ENCODE data around the gene SRA1. TPM values are rescaled to one million over a fixed set of nuclear protein-coding genes. Genes with fewer than 3 reads are reported as not detected.

Gene SRA1
- total and polyA plus RNA-seq, 2 of the 8 experiments (the other 6 are each of a cell fraction or from before 2014, with no cell fraction given), result 27.4 to 39.4 TPM

DNA sequence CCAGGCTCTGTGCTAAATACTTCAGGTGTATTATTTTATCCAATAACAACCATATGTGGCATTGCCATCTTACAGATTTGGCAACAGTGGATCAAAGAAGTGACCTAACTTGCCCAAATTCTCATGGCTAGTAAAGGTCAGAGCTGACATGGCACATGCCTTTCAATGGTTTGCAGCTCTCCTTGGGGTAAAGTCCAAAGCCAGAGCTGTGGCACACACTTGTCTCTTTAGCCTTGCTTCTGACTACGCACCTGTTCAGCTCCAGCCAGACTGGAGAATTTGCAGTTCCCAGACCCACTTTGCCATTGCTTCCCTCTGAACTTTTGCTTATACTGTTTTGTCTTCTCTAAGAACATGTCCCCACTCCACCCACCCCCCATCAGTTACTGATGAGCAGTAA, 13.2 kb upstream of the SRA1 start:
- TF ChIP-seq CEBPB (IDR thresholded peaks at IDR 0.05; ENCODE audit: low read depth, low read length) (no peak), EGR1 (IDR thresholded peaks at IDR 0.05; ENCODE audit: borderline replicate concordance, low read depth, low read length) (no peak), POLR2AphosphoS5 (IDR thresholded peaks at IDR 0.05; ENCODE audit: low read depth, low read length) (no peak), EZH2 (IDR thresholded peaks at IDR 0.05; ENCODE audit: low read depth, low read length, severe bottlenecking) (no peak), MAFK (IDR thresholded peaks at IDR 0.05; ENCODE audit: low read depth, low read length) (no peak), GTF2F1 (IDR thresholded peaks at IDR 0.05; ENCODE audit: borderline replicate concordance, low read depth, low read length) (no peak), TBP (IDR thresholded peaks at IDR 0.05; ENCODE audit: low read depth, low read length) (no peak), SP2 (IDR thresholded peaks at IDR 0.05; ENCODE audit: low read length) (no peak), KDM1A (IDR thresholded peaks at IDR 0.05; ENCODE audit: borderline replicate concordance, low read length) (no peak), SAP30 (IDR thresholded peaks at IDR 0.05; ENCODE audit: insufficient read depth, insufficient replicate concordance, low read length) (no peak)
- TF ChIP-seq, protein P1, sequence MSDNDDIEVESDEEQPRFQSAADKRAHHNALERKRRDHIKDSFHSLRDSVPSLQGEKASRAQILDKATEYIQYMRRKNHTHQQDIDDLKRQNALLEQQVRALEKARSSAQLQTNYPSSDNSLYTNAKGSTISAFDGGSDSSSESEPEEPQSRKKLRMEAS (IDR thresholded peaks at IDR 0.05), result no peak
- no peak overlapping the region for H3K23ac ChIP-seq (ENCODE audit: insufficient read length)
- H2BK15ac ChIP-seq (ENCODE audit: low read length), result no peak overlapping the region
- no peak overlapping the region for H3K56ac ChIP-seq (replicated peaks; ENCODE audit: insufficient read length, low read depth, low read length)
- no peak overlapping the region for H3K18ac ChIP-seq (ENCODE audit: extremely low read depth, low read length)
- no peak overlapping the region for H4K91ac ChIP-seq (replicated peaks; ENCODE audit: insufficient read length, low read length)
- no peak overlapping the region for H2AFZ ChIP-seq (ENCODE audit: low read length)
- H3K14ac ChIP-seq (ENCODE audit: insufficient read length), result no peak overlapping the region
- H3K4me3 ChIP-seq (ENCODE audit: extremely low read depth in 1 of 4, insufficient read depth in 2 of 4, low read depth in 3 of 4, low read length in 4 of 4), result no peak overlapping the region
- POLR2A ChIA-PET (ENCODE audit: partially characterized antibody), result interaction anchor here (1.7 to 10.0 kb wide), 4 partner anchors 19 to 104 kb away, joined by 3 to 94 read pairs (median 6); partner anchors contain the start of genes DND1, EIF4EBP3 and TMCO6
- H4K8ac ChIP-seq (ENCODE audit: extremely low read depth, insufficient read depth, low read length), result no peak overlapping the region
- no peak for FAIRE-seq
- no peak overlapping the region for H2BK5ac ChIP-seq (ENCODE audit: low read depth, low read length)
- no peak overlapping the region for H3K4ac ChIP-seq (replicated peaks; ENCODE audit: insufficient read length, low read depth, low read length)
- peaks cover 0 to 2% of the 10 kb centered on the region in 2 experiments; a peak in 2 of 4 replicates for H3K79me2 ChIP-seq (ENCODE audit: control insufficient read depth in 1 of 2, insufficient read depth in 2 of 2, low read length in 2 of 2)
- no peak overlapping the region for H2BK20ac ChIP-seq (ENCODE audit: low read length)
- no peak overlapping the region for H4K5ac ChIP-seq (ENCODE audit: insufficient read length, low read depth, low read length)
- H3K79me1 ChIP-seq (ENCODE audit: low read depth, low read length), result no peaks in the 10 kb centered on the region; the same call in 1 of the 2 replicates
- H3K27me3 ChIP-seq (replicated peaks in 1 of 4; ENCODE audit: control insufficient read depth in 3 of 4, extremely low read depth in 1 of 4, insufficient read depth in 3 of 4, low read length in 3 of 4), result no peaks in the 10 kb centered on the region
- no peak overlapping the region for H3K4me2 ChIP-seq (ENCODE audit: insufficient read depth in 1 of 2, low read depth in 2 of 2, low read length in 2 of 2)
- CTCF ChIA-PET (ENCODE audit: partially characterized antibody), result interaction anchor here (0.7 to 1.8 kb wide), 5 partner anchors 22 to 218 kb away, joined by 3 to 7 read pairs (median 4); partner anchors contain the start of gene EIF4EBP3
- no peak overlapping the region for H2BK12ac ChIP-seq (ENCODE audit: low read depth, low read length)
- peaks cover 0 to 4% (median 0%) of the 10 kb centered on the region in 4 experiments; a peak in 2 of 7 replicates for H3K4me1 ChIP-seq (replicated peaks in 1 of 4; ENCODE audit: control insufficient read depth in 3 of 4, insufficient read depth in 4 of 4, low read length in 3 of 4)
- H3K9me3 ChIP-seq (ENCODE audit: insufficient read depth in 2 of 2, low read depth in 1 of 2, low read length in 1 of 2), result no peaks in the 10 kb centered on the region
- H3K36me3 ChIP-seq (ENCODE audit: control insufficient read depth in 2 of 4, insufficient read depth in 4 of 4, low read length in 3 of 4), result peaks cover 0 to 18% (median 13%) of the 10 kb centered on the region in 4 experiments; a peak in 4 of 8 replicates
- H2BK120ac ChIP-seq (replicated peaks; ENCODE audit: low read depth, low read length), result no peak overlapping the region
- no peaks in the 10 kb centered on the region for H4K20me1 ChIP-seq (replicated peaks in 1 of 2; ENCODE audit: control insufficient read depth in 1 of 2, insufficient read depth in 2 of 2, low read length in 2 of 2)
- no peak for DNase-seq (ENCODE audit: low read depth in 1 of 2, low spot score in 2 of 2)
- peaks cover under 1% of the 10 kb centered on the region; the same call in 1 of the 2 replicates for H3K23me2 ChIP-seq (ENCODE audit: low read depth, low read length)
- WGBS, 2 experiments (ENCODE audit: extremely low coverage in 1 of 2, insufficient coverage in 1 of 2, insufficient read length in 1 of 2, insufficient replicate concordance in 2 of 2, low coverage in 1 of 2, low lambda C conversion rate in 2 of 2, missing lambda C conversion rate in 1 of 2), result 83% methylated on average over 1 of the region's 1 CpG; no CpG with 5 or more reads in 1 of the 2 experiments
- no peak overlapping the region for H2AK5ac ChIP-seq (ENCODE audit: low read depth, low read length)
- H3K9ac ChIP-seq (replicated peaks in 1 of 4; ENCODE audit: extremely low read depth in 1 of 4, low read depth in 3 of 4, low read length in 3 of 4), result no peak overlapping the region
- no peak overlapping the region for H3K27ac ChIP-seq (ENCODE audit: low read depth, low read length)

Measured in H1 (cell line).